GM19023 (cell line): ENCODE data around the gene LASP1.
"Not testable (repeated sequence)": the region's sequence is repeated elsewhere in the genome, so short reads cannot be mapped to it uniquely, and the experiment has no call there.

ENCODE experiments used
- ATAC-seq: cut with Tn5 transposase; IDR thresholded peaks from one replicate; pipeline ENCODE4 v1.9.1; 2021; ENCODE audit warnings: mild to moderate bottlenecking, moderate library complexity; ENCODE audit not compliant: unreplicated experiment

Gene LASP1

DNA sequence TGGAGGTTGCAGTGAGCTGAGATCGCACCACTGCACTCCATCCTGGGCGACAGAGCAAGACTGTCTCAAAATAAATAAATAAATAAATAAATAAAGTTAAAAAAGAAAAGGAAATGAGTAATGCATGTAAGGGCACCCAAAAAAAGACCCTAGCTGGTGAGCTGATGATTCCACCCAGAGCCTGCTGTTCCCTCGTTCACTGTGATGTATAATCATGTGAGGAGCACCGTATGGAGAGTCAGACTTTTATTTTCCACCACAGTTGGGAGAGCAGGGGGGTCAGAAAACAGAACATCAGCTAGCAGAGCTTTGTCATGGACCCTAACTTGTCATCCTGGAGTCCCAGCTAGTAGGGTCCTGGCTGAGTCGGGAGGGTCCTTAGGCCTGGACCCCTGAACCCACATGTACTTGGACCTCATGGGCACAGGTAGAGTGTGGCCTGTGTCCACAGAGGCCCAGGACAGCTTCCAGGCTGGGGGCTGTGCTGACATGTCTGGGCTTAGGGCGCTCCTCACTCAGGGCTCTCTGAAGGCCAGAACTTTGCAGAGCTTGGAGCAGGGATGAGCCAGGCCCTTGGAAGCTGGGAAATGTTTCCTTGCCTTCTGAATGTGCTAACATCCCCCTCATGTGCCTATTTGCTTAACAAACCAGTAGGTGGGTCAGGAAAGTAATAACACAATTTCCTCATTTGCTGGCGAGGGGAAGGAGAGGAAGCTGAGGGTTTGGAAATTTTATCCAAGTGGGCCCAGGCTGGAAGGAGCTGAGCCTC lies 36.8 kb downstream of the LASP1 start:
- no peak for ATAC-seq

DNA sequence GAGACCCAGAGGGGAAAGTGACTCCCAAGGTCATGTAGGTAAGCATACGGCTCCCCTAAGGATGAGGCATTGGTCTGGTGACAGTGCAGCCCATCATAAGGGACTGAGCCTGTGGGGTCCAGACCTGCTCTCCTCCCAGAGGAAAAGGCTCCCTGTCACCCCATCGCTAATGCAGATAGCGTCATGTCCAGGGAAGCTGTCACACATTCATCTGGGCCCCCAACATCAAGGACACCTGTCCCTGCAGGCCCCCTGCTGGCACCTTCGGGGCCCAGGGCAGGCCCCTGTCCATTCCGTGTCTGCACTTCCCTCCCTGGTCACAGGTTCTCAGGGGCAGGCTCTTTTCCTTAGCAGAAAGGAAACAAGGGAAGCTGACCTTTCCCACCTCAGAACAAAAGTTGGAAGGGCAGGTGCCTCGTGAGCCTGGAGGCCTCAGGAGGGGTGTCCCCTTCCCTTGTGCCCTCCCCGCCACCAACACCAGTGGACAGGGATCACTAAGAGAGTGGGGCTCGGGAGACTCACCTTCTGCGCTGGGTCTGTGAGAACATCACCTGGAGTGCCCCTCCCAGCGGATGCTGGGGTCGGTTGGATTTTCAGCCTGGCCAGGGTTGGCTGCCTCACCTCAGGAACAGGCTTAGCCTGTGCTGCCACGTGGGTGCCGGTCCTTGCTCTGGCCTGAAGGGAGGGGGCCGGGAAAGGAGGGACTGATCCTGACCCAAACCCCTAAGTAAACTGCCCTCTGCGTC lies 38.2 kb downstream of the LASP1 start:
- no peak for ATAC-seq

DNA sequence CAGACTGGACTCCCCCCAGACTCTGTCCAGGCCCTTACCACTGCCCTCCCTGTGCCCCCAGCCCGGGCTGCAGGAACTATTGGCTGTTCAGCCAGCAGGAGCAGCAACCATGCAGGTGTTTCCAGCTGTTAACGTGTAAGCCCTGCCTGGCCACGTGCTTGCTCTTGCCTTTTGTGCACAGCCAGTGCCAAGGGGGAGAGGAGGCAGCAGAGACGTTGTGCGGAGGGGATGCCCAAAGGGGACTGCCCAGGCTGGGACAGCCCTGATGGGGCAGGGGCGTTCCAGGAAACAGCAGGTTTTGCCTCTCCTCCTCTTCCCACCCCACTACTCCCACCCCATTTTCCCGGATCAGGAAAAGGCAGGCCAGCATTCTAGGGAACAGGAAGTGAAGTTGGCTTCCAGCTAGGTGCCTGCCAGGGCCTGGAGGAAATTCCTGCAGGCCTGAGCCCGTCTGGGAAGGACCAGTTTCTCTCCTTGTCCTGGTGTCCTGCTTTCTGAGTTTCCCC lies 38.9 kb downstream of the LASP1 start:
- no peak for ATAC-seq

DNA sequence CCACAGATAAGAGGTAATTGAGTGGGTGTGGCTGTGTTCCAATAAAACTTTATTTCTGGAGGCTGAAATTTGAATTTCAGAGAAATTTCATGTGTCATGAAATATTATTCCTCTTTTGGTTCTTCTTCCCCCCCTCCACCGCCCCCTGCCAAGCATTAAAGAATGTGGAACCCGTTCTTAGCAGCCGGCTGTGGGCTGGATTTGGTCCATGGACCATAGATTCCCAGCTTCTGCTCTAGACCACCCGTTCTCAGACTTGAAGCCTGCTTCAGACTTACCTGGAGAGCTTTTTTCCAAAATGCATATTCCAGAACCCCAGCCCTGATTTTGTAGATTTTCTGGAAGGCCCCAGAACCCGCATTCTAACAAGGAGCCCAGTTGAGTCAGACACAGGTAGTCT lies 40.5 kb downstream of the LASP1 start:
- ATAC-seq = no peak

DNA sequence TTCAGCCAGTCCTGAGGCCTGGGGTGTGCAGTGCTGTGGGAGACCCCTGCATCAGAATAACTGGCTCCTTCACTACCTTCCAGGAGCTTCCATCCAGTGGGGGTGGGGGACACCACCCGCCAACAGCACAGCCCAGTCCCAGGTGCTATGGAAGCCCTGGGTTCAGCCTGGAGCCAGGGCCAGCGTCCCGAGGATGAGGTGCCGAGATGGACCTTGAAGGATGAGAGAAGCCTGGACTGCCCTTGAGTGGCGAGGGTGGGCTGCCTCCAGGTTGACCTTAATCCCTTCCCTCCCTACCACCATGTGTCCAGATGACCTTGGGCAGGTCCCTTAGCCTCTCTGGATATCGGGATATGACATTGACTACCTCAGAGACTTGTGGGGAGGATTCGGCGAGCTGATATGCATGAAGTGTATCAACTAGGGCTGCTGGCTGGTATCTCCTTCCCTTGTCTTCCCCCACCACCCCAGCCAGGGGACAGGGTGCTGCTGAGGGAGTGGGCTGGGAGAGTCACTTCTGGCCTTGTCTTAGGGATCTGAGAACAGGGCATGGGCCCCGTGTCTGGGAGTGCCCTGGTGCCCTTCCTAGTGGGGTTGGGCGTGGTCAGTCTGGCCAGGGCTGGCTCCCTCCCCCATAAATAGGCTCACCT lies 41.3 kb downstream of the LASP1 start:
- no peak for ATAC-seq

DNA sequence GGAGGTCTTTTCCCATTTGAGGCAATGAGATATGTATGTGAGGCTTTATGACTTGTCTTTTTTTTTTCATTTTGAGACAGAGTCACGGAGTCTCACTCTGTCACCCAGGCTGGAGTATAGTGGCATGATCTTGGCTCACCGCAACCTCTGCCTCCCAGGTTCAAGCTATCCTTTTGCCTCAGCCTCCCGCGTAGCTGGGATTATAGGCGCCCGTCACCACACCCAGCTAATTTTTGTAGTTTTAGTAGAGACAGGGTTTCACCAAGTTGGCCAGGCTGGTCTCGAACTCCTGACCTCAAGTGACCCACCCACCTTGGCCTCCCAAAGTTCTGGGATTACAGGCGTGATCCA lies 41.8 kb downstream of the LASP1 start:
- ATAC-seq = not testable (repeated sequence)

DNA sequence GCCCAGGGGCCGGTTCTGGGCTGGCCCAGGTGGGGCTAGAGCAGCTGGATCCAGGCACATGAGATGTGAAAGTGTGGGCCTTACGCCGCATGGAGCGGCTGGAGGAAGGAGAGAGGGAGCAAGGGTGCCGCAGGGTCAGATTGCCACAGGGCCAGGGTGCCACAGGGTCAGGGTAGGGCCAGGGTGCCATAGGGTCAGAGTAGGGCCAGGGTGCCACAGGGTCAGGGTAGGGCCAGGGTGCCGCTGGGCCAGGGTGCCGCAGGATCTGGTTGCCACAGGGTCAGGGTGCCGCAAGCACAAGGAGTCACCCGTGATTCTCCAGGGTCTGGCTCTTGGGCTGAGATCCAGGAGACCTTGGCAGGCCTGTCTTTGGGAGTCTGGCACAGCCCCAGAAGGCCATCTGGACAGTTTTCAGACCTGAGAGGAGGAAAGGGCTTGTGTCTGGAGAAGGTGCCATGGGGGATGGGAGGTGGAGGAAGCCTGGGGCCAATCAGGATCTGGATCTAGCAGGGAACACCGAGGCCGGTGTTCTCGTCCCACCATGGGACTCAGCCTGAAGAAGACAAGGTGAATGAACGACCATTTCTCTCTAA lies 42.5 kb downstream of the LASP1 start:
- no peak for ATAC-seq

DNA sequence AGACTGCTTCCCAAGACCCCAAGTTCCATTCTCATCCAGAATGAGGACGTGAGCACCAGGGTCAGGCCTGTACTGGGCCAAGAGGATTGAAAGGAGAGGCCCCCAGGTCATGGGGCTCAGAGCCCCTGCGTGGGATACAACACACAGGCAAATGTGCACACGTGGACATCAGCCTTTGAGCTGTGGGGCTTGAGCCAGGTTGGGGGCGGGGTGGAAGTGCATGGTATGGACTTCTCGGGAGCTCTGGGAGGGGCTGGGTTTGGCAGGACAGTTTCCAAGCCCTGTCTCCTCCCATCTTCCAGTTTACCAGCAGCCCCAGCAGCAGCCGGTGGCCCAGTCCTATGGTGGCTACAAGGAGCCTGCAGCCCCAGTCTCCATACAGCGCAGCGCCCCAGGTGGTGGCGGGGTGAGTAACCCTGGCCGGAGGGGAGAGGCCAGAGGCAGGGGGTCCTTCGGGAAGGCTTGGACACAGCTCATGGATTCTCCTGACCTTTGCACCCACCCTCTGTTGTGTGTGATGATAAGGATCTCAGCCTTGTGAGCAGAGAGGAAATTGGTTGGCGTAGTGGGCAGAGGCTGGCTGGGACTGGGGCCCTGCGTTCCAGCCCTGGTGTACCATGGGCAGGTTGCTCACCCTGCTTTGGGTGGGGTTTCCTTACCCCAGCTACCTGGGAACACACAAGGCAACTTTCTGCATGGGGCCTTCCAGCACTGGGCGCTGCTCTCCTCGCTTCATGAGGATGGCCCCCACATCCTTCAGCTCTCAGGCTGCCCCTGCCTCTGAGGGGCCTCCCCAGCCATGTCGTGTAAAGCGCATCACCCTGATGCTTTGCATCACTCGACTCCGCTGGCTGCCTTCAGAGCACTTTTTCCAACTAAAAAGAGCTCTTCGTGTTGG lies 45.1 kb downstream of the LASP1 start:
- ATAC-seq = no peak

DNA sequence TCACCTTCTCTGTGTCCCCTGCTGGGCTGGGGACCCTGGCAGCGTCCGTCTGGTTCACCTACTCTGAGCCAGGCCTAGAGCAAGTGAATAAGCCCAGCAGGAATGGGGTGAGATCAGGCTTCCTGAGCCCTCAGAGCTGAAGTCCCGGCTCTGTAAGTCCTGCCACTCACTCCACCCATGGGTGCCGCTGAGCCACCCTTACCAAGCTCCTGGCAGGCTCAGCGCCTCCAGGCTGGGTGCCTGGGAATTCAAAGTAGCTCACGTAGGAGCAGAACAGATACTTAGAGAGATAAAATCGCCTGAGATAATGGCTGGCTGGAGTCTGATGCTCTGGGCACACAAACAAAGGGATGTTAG lies 45.8 kb downstream of the LASP1 start:
- no peak for ATAC-seq

DNA sequence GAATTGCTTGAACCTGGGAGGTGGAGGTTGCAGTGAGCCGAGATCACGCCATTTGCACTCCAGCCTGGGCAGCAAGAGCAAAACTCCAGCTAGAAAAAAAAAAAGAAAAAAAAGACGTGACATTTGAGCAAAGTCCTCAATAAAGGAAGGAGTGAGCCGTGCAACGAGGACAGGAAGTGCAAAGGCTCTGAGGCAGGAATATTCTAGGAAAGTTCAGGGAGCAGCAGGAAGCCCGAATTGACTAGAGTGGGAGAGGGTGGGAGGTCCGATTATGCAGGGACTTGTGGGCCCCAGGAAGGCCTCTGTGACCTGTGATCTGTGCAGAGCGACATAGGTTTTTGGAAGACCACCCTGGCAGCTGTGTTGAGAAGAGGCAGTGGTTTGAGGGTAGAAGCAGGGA lies 46.9 kb downstream of the LASP1 start:
- ATAC-seq = no peak

DNA sequence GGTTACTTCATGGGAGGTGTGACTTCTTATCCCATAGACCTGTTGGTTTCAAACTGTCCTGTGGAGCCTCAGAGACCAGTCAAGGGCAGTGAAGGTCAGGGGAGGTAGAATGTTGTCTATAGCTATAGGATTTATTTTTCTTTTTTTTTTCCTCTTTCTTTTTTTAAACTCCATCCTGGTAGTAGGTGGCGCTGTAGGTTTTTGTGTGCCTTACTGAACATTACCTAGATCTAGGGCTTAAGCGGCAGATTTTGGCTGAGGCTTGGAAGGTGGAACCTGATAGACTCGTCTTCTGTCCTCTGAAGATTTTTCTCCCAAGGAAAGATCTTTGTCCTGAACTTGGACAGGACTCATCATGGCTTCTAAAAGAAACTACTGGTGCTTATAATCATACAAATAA lies 47.4 kb downstream of the LASP1 start:
- ATAC-seq = no peak

DNA sequence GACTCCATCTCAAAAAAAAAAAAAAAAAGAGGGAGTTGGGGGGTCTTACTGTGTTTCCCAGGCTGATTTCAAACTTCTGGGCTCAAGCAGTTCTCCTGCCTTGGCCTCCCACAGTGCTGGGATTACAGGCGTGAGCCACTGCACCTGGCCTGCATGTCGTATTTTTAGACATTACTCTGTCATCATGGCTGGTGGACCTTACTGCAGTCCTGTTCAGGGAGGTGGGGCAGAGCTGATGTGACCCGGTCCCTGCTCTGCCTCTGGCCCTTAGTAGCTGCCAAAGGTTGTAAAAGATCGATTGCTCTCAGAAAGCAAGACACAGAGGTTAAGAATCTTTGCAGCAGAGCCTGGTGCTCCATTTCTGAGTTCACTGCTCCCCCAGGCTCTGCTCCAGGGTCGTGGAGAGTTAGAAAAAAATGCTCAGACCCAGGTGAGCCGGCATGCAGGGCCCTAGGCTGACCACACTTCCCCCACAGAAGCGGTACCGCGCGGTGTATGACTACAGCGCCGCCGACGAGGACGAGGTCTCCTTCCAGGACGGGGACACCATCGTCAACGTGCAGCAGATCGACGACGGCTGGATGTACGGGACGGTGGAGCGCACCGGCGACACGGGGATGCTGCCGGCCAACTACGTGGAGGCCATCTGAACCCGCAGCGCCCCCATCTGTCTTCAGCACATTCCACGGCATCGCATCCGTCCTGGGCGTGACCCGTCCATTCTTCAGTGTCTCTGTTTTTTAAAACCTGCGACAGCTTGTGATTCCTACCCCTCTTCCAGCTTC lies 48.5 kb downstream of the LASP1 start:
- no peak for ATAC-seq

DNA sequence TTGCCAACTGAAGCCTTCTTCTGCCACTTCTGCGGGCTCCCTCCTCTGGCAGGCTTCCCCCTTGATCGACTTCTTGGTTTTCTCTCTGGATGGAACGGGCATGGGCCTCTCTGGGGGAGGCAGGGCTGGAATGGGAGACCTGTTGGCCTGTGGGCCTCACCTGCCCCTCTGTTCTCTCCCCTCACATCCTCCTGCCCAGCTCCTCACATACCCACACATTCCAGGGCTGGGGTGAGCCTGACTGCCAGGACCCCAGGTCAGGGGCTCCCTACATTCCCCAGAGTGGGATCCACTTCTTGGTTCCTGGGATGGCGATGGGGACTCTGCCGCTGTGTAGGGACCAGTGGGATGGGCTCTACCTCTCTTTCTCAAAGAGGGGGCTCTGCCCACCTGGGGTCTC lies 49.1 kb downstream of the LASP1 start:
- ATAC-seq = no peak

DNA sequence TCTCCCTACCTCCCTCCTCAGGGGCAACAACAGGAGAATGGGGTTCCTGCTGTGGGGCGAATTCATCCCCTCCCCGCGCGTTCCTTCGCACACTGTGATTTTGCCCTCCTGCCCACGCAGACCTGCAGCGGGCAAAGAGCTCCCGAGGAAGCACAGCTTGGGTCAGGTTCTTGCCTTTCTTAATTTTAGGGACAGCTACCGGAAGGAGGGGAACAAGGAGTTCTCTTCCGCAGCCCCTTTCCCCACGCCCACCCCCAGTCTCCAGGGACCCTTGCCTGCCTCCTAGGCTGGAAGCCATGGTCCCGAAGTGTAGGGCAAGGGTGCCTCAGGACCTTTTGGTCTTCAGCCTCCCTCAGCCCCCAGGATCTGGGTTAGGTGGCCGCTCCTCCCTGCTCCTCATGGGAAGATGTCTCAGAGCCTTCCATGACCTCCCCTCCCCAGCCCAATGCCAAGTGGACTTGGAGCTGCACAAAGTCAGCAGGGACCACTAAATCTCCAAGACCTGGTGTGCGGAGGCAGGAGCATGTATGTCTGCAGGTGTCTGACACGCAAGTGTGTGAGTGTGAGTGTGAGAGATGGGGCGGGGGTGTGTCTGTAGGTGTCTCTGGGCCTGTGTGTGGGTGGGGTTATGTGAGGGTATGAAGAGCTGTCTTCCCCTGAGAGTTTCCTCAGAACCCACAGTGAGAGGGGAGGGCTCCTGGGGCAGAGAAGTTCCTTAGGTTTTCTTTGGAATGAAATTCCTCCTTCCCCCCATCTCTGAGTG lies 49.6 kb downstream of the LASP1 start:
- ATAC-seq = no peak

DNA sequence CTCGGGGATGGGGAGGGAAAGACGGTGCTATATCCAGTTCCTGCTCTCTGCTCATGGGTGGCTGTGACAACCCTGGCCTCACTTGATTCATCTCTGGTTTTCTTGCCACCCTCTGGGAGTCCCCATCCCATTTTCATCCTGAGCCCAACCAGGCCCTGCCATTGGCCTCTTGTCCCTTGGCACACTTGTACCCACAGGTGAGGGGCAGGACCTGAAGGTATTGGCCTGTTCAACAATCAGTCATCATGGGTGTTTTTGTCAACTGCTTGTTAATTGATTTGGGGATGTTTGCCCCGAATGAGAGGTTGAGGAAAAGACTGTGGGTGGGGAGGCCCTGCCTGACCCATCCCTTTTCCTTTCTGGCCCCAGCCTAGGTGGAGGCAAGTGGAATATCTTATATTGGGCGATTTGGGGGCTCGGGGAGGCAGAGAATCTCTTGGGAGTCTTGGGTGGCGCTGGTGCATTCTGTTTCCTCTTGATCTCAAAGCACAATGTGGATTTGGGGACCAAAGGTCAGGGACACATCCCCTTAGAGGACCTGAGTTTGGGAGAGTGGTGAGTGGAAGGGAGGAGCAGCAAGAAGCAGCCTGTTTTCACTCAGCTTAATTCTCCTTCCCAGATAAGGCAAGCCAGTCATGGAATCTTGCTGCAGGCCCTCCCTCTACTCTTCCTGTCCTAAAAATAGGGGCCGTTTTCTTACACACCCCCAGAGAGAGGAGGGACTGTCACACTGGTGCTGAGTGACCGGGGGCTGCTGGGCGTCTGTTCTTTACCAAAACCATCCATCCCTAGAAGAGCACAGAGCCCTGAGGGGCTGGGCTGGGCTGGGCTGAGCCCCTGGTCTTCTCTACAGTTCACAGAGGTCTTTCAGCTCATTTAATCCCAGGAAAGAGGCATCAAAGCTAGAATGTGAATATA lies 50.8 kb downstream of the LASP1 start:
- no peak for ATAC-seq

DNA sequence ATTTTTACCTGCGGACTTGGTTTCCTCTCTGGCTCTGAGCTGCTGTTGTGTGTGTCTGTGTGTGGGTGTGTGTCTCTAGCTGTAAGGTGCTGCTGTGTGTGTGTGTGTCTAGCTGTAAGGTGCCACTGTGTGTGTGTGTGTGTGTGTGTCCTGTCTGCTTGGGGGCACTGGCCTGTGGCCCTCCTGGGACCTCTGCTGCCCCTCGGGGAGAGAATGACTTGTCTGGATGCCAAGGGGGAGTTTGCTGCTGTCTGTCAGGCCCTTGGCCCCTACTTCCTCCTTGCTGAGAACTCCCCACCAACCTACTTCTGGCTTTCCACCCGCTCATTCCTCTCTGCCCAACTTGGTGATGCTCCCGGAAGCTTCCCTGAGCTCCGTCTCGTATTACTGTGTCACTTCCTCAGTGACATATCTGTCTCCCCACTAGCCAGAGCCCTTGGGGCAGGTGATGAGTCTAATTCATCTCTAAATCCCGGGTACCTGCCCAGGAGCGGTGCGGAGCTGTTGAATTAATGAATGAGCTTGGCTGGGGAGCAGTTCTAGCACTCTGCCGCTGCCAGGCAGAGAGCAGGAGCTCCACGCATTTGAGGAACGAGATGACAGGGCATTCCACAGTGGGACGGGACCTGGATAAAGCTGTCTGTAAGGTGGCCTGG lies 52.0 kb downstream of the LASP1 start:
- ATAC-seq = no peak

DNA sequence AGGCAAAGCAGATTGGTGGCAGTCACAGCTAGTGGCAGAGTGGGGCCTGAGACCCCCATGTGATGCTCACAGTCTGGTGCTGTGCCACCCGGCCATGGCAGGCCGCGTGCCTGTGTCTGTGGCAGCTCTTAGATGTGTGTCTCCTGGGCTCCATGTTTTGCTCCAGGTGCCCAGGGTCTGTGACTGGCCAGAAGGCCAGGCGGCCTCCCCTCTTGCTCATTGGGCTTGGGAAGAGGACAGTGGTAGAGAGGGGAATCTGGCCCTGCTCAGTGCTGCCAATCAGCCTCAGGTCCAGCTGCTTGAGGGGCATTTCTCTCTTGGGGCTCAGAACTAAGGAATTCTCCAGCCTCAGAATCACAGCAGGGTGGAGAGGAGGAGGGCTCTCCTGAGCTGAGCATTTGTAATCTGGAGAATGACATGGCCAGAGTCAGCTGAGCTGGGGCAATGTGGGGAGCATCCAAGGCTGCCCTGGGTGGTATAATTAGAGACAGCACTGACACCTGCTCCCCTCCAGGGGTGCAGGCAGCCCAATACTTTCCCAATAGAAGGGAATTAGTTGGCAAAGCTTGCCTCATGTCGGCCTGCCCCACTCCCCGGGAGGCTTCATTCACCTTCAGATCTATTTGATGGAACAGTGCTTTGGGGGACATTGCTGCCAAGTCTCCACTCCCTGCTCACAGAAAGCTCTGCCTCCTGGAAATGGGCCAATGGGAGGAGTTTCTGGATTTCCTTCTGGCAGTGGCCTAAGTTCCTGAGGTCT lies 52.9 kb downstream of the LASP1 start:
- no peak for ATAC-seq
